DOHH2 (cell line): Measurements from ENCODE around the gene KLHL2.
"Not testable (repeated sequence)": the region's sequence is repeated elsewhere in the genome, so short reads cannot be mapped to it uniquely, and the experiment has no call there.

ENCODE experiments used
- H3F3A ChIP-seq: fragments of 200-600 bp; sonication (generic), shearing (Covaris generic); 2 replicates; pipeline ENCODE4 v1.6.0; 2016; ENCODE audit warnings: antibody characterized with exemption, mild to moderate bottlenecking; ENCODE audit not compliant: control insufficient read depth, insufficient read depth
- H3K27ac ChIP-seq: fragments of 200-600 bp; sonication (generic); 2 replicates; pipeline ENCODE4 v1.5.1; 2014; ENCODE audit warnings: low read depth, mild to moderate bottlenecking, low read length, moderate library complexity
- H3K27me3 ChIP-seq: fragments of 200-600 bp; sonication (generic); 2 replicates; pipeline ENCODE4 v1.6.1; 2014; ENCODE audit warnings: mild to moderate bottlenecking, low read length, mixed read lengths; ENCODE audit not compliant: control insufficient read depth
- H3K36me3 ChIP-seq: fragments of 200-600 bp; sonication (generic); 2 replicates; pipeline ENCODE4 v1.6.1; 2014; ENCODE audit warnings: mild to moderate bottlenecking, low read length, moderate library complexity, mixed read lengths; ENCODE audit not compliant: control insufficient read depth
- H3K4me1 ChIP-seq: fragments of 200-600 bp; sonication (generic); 2 replicates; pipeline ENCODE4 v1.6.1; 2014; ENCODE audit warnings: mild to moderate bottlenecking, low read length, mixed read lengths; ENCODE audit not compliant: control insufficient read depth
- H3K4me2 ChIP-seq: fragments of 200-600 bp; sonication (generic); 2 replicates; pipeline ENCODE4 v1.6.0; 2014; ENCODE audit warnings: mild to moderate bottlenecking, low read length, moderate library complexity
- H3K4me3 ChIP-seq: fragments of 200-600 bp; sonication (generic); 2 replicates; pipeline ENCODE4 v1.5.1; 2014; ENCODE audit warnings: mild to moderate bottlenecking, low read length, mixed read lengths
- H3K79me2 ChIP-seq: fragments of 200-600 bp; sonication (generic); 2 replicates; pipeline ENCODE4 v1.6.1; 2014; ENCODE audit warnings: mild to moderate bottlenecking, low read length, mixed read lengths; ENCODE audit not compliant: control insufficient read depth
- H3K9me2 ChIP-seq: fragments of 200-600 bp; sonication (generic); replicated peaks from 2 replicates; pipeline ENCODE4 v1.6.1; 2014; ENCODE audit warnings: mild to moderate bottlenecking, low read length, mixed read lengths; ENCODE audit not compliant: control insufficient read depth
- H3K9me3 ChIP-seq: fragments of 200-600 bp; sonication (generic); 2 replicates; pipeline ENCODE4 v1.6.1; 2014; ENCODE audit warnings: antibody characterized with exemption, low read length, mixed read lengths; ENCODE audit not compliant: control insufficient read depth, insufficient read depth
- H4K20me1 ChIP-seq: fragments of 200-600 bp; sonication (generic); 2 replicates; pipeline ENCODE4 v1.6.0; 2014; ENCODE audit warnings: low read depth, mild to moderate bottlenecking, antibody characterized with exemption, low read length, moderate library complexity; ENCODE audit not compliant: control insufficient read depth, insufficient read depth
- EZH2phosphoT487 ChIP-seq: fragments of 200-600 bp; sonication (generic); IDR thresholded peaks from 2 replicates; pipeline ENCODE4 v1.6.1; 2017; ENCODE audit warnings: borderline replicate concordance, mild to moderate bottlenecking, antibody characterized with exemption, low read length, moderate library complexity, mixed read lengths
- TF ChIP-seq, protein P1 (sequence below): fragments of 200-600 bp; sonication (generic); IDR thresholded peaks from one replicate; pipeline ENCODE4 v1.5.1; 2014; ENCODE audit warnings: antibody characterized with exemption, mild to moderate bottlenecking, low read depth, low read length; ENCODE audit not compliant: poor library complexity, severe bottlenecking

Gene KLHL2

DNA sequence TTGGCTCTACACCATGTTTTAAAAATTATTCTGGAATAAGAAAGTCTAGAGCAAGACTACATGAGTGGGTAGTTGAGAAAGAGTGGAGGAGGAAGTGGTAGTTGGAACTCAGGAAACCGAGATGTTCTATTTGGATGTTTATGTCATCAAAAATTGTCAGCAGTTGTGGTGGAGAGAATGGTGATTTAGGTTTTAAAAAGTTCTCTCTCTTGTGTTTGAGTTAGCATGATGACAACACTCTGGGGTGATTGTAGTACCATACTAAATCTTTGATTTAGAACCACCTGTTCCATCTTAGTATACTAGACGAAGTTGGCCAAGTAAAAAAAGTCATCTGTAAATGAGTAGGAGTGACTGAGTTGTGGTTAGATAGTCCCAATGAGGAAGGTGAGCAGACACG is 40.7 kb downstream of the KLHL2 start:
- Histone ChIP-seq H3K27ac (no peak overlapping the region), H3K36me3 (no peaks in the 10 kb centered on the region), H3K27me3 (no peaks in the 10 kb centered on the region), H3K79me2 (no peaks in the 10 kb centered on the region), H3K4me2 (no peak overlapping the region), H4K20me1 (no peaks in the 10 kb centered on the region), H3F3A (no peaks in the 10 kb centered on the region), H3K4me3 (no peak overlapping the region), H3K4me1 (no peaks in the 10 kb centered on the region), H3K9me3 (no peaks in the 10 kb centered on the region), H3K9me2 (no peaks in the 10 kb centered on the region)
- no peak for TF ChIP-seq EZH2phosphoT487
- TF ChIP-seq, protein P1, sequence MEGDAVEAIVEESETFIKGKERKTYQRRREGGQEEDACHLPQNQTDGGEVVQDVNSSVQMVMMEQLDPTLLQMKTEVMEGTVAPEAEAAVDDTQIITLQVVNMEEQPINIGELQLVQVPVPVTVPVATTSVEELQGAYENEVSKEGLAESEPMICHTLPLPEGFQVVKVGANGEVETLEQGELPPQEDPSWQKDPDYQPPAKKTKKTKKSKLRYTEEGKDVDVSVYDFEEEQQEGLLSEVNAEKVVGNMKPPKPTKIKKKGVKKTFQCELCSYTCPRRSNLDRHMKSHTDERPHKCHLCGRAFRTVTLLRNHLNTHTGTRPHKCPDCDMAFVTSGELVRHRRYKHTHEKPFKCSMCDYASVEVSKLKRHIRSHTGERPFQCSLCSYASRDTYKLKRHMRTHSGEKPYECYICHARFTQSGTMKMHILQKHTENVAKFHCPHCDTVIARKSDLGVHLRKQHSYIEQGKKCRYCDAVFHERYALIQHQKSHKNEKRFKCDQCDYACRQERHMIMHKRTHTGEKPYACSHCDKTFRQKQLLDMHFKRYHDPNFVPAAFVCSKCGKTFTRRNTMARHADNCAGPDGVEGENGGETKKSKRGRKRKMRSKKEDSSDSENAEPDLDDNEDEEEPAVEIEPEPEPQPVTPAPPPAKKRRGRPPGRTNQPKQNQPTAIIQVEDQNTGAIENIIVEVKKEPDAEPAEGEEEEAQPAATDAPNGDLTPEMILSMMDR = no peak

DNA sequence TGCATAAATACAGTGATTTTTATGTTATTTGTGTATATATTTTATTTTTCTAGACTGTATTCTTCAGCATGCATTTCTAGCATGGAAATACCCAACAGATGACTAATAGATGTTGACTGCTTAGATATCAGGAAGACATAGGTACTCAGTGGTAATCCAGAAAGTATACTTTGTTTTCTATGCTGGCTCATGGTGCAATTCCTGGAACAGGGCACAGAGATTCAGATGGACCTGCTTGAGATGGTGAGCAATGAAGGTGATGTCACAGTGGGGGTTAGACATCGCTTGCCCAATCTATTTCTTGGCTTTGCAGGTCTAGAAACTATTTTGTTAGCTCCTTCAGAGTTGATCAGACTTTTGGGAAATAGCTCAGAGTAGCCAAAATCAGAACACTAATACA is 41.5 kb downstream of the KLHL2 start:
- not testable (repeated sequence) for H3K27ac ChIP-seq, H3K79me2 ChIP-seq, H3K4me2 ChIP-seq, H3K36me3 ChIP-seq, H4K20me1 ChIP-seq, H3K27me3 ChIP-seq, H3K9me2 ChIP-seq, H3K9me3 ChIP-seq, H3K4me1 ChIP-seq, H3K4me3 ChIP-seq, H3F3A ChIP-seq

DNA sequence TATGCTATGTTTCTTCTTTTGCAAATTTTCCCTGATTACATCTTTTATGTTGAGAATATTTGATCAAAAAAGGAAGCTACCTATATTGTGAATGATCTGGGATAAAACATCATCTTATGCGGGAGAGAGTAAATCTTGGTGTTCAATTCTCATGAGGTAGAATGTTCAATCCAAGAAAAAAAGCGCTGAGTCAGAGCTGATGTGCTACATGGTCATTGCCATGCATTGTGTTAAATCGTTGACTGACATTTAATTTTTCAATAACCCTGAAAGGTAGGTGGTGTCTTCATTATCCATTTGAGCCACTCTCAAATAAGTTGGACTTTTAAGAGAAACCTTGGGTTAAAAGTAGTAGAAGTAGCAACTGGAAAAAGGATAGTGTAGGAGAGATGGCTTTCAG is 47.4 kb downstream of the KLHL2 start:
- peak overlapping the region; percentile 35; the same call in 1 of the 2 replicates for H3K4me2 ChIP-seq
- H3K79me2 ChIP-seq, H4K20me1 ChIP-seq, H3F3A ChIP-seq, H3K27ac ChIP-seq, H3K9me3 ChIP-seq, H3K4me3 ChIP-seq, H3K9me2 ChIP-seq, H3K27me3 ChIP-seq, H3K36me3 ChIP-seq: not testable (repeated sequence)
- H3K4me1 ChIP-seq = peaks cover 21% of the 10 kb centered on the region

DNA sequence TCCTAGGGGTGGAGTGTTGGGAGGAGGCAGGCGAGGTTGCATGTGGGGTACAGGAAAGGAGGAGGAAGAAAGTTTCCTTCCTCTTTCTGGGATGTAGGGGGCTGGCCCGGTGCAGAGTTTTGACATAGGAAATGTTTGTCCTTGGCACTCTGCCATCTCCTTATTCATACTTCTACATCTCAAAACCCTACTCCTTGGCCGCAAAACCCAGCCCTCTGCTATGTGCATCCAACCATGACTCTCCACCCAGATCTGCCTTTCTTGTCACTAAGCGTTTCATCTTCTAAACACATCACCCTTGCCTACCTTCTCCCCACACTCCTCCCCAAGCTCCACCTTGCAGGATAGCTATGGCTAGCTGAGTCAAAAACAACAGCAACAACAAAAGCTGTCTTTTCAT is 48.1 kb downstream of the KLHL2 start:
- H3K79me2 ChIP-seq, H3K9me3 ChIP-seq, H3K9me2 ChIP-seq, H3K36me3 ChIP-seq, H4K20me1 ChIP-seq, H3K27me3 ChIP-seq, H3K27ac ChIP-seq, H3F3A ChIP-seq: not testable (repeated sequence)
- Histone ChIP-seq H3K4me3 (0 out of 2 replicates have a peak overlapping the region, but pooled peaks have one; percentile 6), H3K4me2 (peak overlapping the region; percentile 35), H3K4me1 (peaks cover 22% of the 10 kb centered on the region)

DNA sequence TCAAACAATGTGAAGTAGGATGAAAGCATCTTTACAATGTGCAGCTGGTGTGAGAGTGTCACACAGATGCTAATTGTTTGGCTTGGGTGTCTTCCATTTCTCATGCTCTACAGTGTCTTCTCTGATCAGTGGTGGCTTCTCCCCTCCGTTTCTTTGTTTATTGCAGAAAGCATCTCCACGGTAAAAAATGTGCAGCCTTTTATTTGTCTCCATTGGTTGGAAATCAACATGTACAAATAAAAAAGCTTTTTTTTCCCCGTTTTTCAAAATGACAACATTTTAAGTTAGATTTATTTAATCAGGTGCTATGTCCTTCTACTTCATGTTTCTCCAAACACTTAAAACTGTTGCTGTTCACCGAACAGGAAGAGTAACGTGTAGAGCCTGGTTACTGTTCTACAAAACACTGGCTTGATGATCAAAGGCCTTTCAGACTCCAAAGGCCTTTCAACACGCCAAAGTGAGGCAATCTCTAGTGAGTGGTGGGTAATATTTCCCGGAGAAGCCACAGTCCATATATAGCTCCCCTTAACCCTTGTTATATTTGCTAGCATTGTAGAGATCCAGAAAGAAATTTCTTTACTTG is 48.8 kb downstream of the KLHL2 start:
- H3K27me3 ChIP-seq, H3K9me3 ChIP-seq, H3K79me2 ChIP-seq, H3K27ac ChIP-seq, H3F3A ChIP-seq, H3K9me2 ChIP-seq, H3K4me3 ChIP-seq, H3K36me3 ChIP-seq, H4K20me1 ChIP-seq: not testable (repeated sequence)
- H3K4me2 ChIP-seq = peak overlapping the region; percentile 35
- H3K4me1 ChIP-seq = peaks cover 22% of the 10 kb centered on the region

DNA sequence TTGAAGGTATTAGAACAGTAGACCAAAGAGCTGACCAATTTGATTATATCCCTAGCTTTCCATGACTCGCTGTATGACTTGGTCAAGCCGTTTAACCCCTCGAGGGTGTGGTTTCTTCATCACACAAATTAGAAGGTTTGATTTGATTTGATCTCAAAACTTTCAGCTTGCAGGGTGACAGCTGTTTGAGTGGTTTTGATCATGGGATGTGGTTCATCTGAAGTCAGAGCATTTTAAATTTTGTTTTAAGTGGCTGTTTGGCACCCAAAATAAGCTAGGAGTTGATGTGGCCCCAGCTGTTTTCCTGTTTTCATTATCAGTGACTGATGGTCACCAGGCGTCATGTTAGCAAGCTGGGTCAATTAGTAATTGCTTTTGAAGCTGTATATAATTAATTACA is 52.4 kb downstream of the KLHL2 start:
- H3K27me3 ChIP-seq, H3K9me2 ChIP-seq, H3F3A ChIP-seq, H3K27ac ChIP-seq, H3K4me3 ChIP-seq, H3K36me3 ChIP-seq, H4K20me1 ChIP-seq, H3K9me3 ChIP-seq, H3K4me2 ChIP-seq, H3K79me2 ChIP-seq: not testable (repeated sequence)
- peaks cover 22% of the 10 kb centered on the region for H3K4me1 ChIP-seq

DNA sequence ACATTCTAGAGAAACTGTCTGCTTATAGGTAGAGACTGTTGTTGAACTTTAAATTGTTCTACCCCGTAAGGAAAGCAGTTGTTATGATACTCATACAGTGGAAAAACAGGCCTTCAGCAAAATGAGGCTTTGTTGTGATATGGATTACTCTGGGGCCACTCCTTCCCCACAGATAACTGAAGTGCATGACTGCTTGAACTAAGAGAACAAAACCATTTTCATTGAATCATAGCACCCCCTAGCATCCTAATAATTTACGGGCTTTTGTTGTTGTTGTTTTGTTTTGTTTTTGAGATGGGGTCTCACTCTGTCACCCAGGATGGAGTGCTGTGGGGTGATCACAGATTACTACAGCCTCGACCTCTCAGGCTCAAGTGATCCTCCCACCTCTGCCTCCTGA is 54.9 kb downstream of the KLHL2 start:
- H4K20me1 ChIP-seq, H3F3A ChIP-seq, H3K4me1 ChIP-seq, H3K27me3 ChIP-seq, H3K4me3 ChIP-seq, H3K9me3 ChIP-seq, H3K79me2 ChIP-seq, H3K9me2 ChIP-seq, H3K36me3 ChIP-seq, H3K27ac ChIP-seq, H3K4me2 ChIP-seq: not testable (repeated sequence)

DNA sequence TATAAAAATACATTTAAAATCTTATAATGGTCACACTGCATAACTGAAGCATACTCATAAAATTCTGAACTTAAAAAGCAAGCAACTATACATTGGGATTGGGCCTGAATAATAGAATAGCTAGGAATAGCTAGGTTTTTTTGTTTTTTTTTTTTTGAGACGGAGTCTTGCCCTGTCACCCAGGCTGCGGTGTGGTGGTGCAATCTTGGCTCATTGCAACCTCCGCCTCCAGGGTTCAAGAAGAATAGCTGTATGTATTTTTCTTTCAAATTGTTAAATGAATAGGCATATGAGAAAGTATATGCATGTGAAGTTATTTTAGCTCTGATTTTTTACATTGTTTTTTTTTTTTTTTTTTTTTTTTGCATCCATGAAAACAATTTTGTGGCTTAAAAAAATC is 56.1 kb downstream of the KLHL2 start:
- H3K27ac ChIP-seq, H3K9me3 ChIP-seq, H3K4me1 ChIP-seq, H3K79me2 ChIP-seq, H3K4me3 ChIP-seq, H3K36me3 ChIP-seq, H3K9me2 ChIP-seq, H3K4me2 ChIP-seq, H3K27me3 ChIP-seq, H3F3A ChIP-seq, H4K20me1 ChIP-seq: not testable (repeated sequence)
